IPS-20b (cell line): ENCODE data around the gene WFDC5.
"Not testable (repeated sequence)": the region's sequence is repeated elsewhere in the genome, so short reads cannot be mapped to it uniquely, and the experiment has no call there.

Experiments used
- H3K27ac ChIP-seq: one replicate; pipeline ENCODE4 v1.5.1; 2013; ENCODE audit warnings: low read length
- H3K27me3 ChIP-seq: 2 replicates; pipeline ENCODE4 v1.6.1; 2013; ENCODE audit warnings: mild to moderate bottlenecking, low read length, inconsistent platforms; ENCODE audit not compliant: insufficient read depth
- H3K36me3 ChIP-seq: 2 replicates; pipeline ENCODE4 v1.6.1; 2013; ENCODE audit warnings: low read depth, mild to moderate bottlenecking, inconsistent platforms, low read length, moderate library complexity; ENCODE audit not compliant: insufficient read depth
- H3K4me1 ChIP-seq: 2 replicates; pipeline ENCODE4 v1.6.1; 2013; ENCODE audit warnings: mild to moderate bottlenecking, control low read depth, inconsistent platforms, low read length, moderate library complexity; ENCODE audit not compliant: insufficient read depth
- H3K4me3 ChIP-seq: 2 replicates; pipeline ENCODE4 v1.5.1; 2013; ENCODE audit warnings: mild to moderate bottlenecking, low read length, inconsistent platforms
- H3K9ac ChIP-seq: 2 replicates; pipeline ENCODE4 v1.6.1; 2013; ENCODE audit warnings: low read depth, mild to moderate bottlenecking, inconsistent platforms, low read length, moderate library complexity
- H3K9me3 ChIP-seq: 2 replicates; pipeline ENCODE4 v1.6.1; 2013; ENCODE audit warnings: mild to moderate bottlenecking, low read depth, low read length, inconsistent platforms; ENCODE audit not compliant: insufficient read depth

WFDC5 gene

GRCh38 chr20:45067558-45067957 lies 47.4 kb downstream of the WFDC5 start:
- Histone ChIP-seq H3K27me3 (no peaks in the 10 kb centered on the region), H3K36me3 (no peaks in the 10 kb centered on the region), H3K9ac (no peak overlapping the region), H3K27ac (no peak overlapping the region), H3K9me3 (no peaks in the 10 kb centered on the region), H3K4me3 (no peak overlapping the region), H3K4me1 (no peaks in the 10 kb centered on the region)

GRCh38 chr20:45067087-45067486 lies 47.9 kb downstream of the WFDC5 start:
- Histone ChIP-seq H3K27me3 (no peaks in the 10 kb centered on the region), H3K27ac (no peak overlapping the region), H3K4me1 (no peaks in the 10 kb centered on the region), H3K4me3 (no peak overlapping the region), H3K36me3 (no peaks in the 10 kb centered on the region), H3K9ac (no peak overlapping the region), H3K9me3 (no peaks in the 10 kb centered on the region)

- Histone ChIP-seq H3K27me3 (no peaks in the 10 kb centered on the region), H3K36me3 (no peaks in the 10 kb centered on the region), H3K4me3 (no peak overlapping the region), H3K9me3 (no peaks in the 10 kb centered on the region), H3K9ac (no peak overlapping the region), H3K4me1 (no peaks in the 10 kb centered on the region), H3K27ac (no peak overlapping the region)
Observed at GRCh38 chr20:45066372-45066771, 48.6 kb downstream of the WFDC5 start.

- Histone ChIP-seq H3K36me3 (no peaks in the 10 kb centered on the region), H3K9me3 (no peaks in the 10 kb centered on the region), H3K27ac (no peak overlapping the region), H3K4me1 (no peaks in the 10 kb centered on the region; the same call in 1 of the 2 replicates), H3K4me3 (no peak overlapping the region), H3K27me3 (no peaks in the 10 kb centered on the region), H3K9ac (no peak overlapping the region)
Observed at GRCh38 chr20:45064812-45065211, 50.2 kb downstream of the WFDC5 start.

GRCh38 chr20:45063107-45063506 lies 51.9 kb downstream of the WFDC5 start:
- not testable (repeated sequence) for H3K4me3 ChIP-seq, H3K9ac ChIP-seq, H3K4me1 ChIP-seq, H3K9me3 ChIP-seq, H3K27ac ChIP-seq, H3K36me3 ChIP-seq, H3K27me3 ChIP-seq

GRCh38 chr20:45061244-45061643 lies 53.7 kb downstream of the WFDC5 start:
- Histone ChIP-seq H3K4me3 (no peak overlapping the region), H3K36me3 (peaks cover 13% of the 10 kb centered on the region), H3K27me3 (no peaks in the 10 kb centered on the region), H3K9me3 (no peaks in the 10 kb centered on the region), H3K27ac (no peak overlapping the region), H3K4me1 (no peaks in the 10 kb centered on the region; the same call in 1 of the 2 replicates), H3K9ac (no peak overlapping the region)

- Histone ChIP-seq H3K36me3 (peaks cover 13% of the 10 kb centered on the region), H3K27ac (no peak overlapping the region), H3K4me3 (no peak overlapping the region), H3K27me3 (no peaks in the 10 kb centered on the region), H3K9me3 (no peaks in the 10 kb centered on the region), H3K4me1 (no peaks in the 10 kb centered on the region; the same call in 1 of the 2 replicates), H3K9ac (no peak overlapping the region)
Observed at GRCh38 chr20:45060294-45060693, 54.7 kb downstream of the WFDC5 start.
